ENCODE measurements around the gene RUNX1. TPM values are rescaled to one million over a fixed set of nuclear protein-coding genes. Genes with fewer than 3 reads are reported as not detected.
A peak's percentile ranks its signal among the peaks of the same experiment; 100 is the strongest.

RUNX1 gene
- total RNA-seq, 1 experiment from 2014 or later: 86.2 TPM

DNA sequence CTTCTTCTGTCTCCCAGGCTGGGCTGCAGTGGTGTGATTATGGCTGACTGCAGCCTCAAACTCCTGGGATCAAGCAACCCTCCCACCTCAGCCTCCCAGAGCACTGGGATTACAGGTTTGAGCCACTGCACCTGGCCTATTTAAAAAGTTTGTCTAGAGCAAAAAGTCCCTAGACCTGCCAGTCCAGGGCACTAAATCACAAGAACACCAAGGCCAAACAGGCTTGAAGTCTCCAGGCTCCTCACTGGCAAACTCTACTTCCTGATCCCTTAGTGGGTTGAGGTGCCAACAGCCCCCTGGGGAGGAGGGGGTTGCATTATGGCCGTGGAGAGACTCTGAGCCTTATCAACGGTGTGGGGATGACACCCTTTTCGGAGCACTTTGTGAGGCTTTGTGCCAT lies 304.3 kb downstream of the RUNX1 start:
- H3K4me1 Mint-ChIP-seq (ENCODE audit: insufficient read depth, unreplicated experiment): peaks cover 26% of the 10 kb centered on the region
- ChIA-PET CTCF (interaction anchor here (0.6 to 4.5 kb wide), 25 partner anchors 12 to 1095 kb away, joined by 3 to 56 read pairs (median 5); no protein-coding TSS in a partner anchor), POLR2A (interaction anchor here (1.0 to 3.8 kb wide), 16 partner anchors 10 to 1188 kb away, joined by 3 to 101 read pairs (median 6); no protein-coding TSS in a partner anchor)
- no peak overlapping the region for H3K4me3 Mint-ChIP-seq (ENCODE audit: unreplicated experiment)
- no peak overlapping the region for H3K27ac Mint-ChIP-seq (ENCODE audit: low read depth, unreplicated experiment)
- TF ChIP-seq, protein P1, sequence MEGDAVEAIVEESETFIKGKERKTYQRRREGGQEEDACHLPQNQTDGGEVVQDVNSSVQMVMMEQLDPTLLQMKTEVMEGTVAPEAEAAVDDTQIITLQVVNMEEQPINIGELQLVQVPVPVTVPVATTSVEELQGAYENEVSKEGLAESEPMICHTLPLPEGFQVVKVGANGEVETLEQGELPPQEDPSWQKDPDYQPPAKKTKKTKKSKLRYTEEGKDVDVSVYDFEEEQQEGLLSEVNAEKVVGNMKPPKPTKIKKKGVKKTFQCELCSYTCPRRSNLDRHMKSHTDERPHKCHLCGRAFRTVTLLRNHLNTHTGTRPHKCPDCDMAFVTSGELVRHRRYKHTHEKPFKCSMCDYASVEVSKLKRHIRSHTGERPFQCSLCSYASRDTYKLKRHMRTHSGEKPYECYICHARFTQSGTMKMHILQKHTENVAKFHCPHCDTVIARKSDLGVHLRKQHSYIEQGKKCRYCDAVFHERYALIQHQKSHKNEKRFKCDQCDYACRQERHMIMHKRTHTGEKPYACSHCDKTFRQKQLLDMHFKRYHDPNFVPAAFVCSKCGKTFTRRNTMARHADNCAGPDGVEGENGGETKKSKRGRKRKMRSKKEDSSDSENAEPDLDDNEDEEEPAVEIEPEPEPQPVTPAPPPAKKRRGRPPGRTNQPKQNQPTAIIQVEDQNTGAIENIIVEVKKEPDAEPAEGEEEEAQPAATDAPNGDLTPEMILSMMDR (IDR thresholded peaks at IDR 0.05; ENCODE audit: unreplicated experiment): no peak
- BruUV-seq (replicated peaks): no TSS peak
- H3K36me3 Mint-ChIP-seq (ENCODE audit: insufficient read depth, unreplicated experiment): peaks cover 6% of the 10 kb centered on the region
- intact Hi-C loops (cut with micrococcal nuclease): loop anchor here (1.0 to 10.0 kb wide), 10 partner anchors 52 to 1196 kb away; no protein-coding TSS in a partner anchor
- peaks cover 13% of the 10 kb centered on the region for H3K9me3 Mint-ChIP-seq (ENCODE audit: unreplicated experiment)
- H3K27me3 Mint-ChIP-seq (ENCODE audit: insufficient read depth, unreplicated experiment): no peaks in the 10 kb centered on the region
- DNase-seq (ENCODE audit: unreplicated experiment): no peak

DNA sequence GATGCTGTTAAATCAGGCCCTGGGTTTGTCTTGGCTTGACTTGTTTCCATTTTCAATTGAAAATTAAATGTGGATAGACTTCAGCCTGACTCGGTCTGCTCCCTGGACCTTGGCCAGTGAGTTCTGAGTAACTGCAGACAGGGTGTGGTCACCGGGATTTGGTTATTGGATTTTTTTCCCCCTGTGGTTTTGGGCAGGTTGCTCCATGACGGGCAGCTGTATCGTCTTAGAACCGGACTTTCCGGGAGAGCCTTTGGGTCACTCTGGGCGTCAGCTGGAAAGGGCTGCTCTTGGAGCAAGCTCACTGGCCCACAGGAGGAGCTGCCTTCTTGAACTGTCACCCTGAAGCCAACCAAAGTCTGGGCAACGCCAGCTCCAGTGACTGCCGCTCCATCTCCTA lies 305.3 kb downstream of the RUNX1 start:
- Mint-ChIP-seq H3K9me3 (ENCODE audit: unreplicated experiment) (peaks cover 13% of the 10 kb centered on the region), H3K27ac (ENCODE audit: low read depth, unreplicated experiment) (peak overlapping the region; percentile 39), H3K36me3 (ENCODE audit: insufficient read depth, unreplicated experiment) (peaks cover 6% of the 10 kb centered on the region), H3K4me3 (ENCODE audit: unreplicated experiment) (peak overlapping the region; percentile 33), H3K27me3 (ENCODE audit: insufficient read depth, unreplicated experiment) (no peaks in the 10 kb centered on the region), H3K4me1 (ENCODE audit: insufficient read depth, unreplicated experiment) (peaks cover 26% of the 10 kb centered on the region)
- BruUV-seq (replicated peaks): no TSS peak
- peak; percentile 85 for DNase-seq (ENCODE audit: unreplicated experiment)
- intact Hi-C loops (cut with micrococcal nuclease): loop anchor here (2.0 to 10.0 kb wide), 5 partner anchors 55 to 1097 kb away; no protein-coding TSS in a partner anchor
- CTCF ChIA-PET: interaction anchor here (0.5 to 4.5 kb wide), 15 partner anchors 10 to 839 kb away, joined by 3 to 56 read pairs (median 4); no protein-coding TSS in a partner anchor
- TF ChIP-seq, protein P1 (IDR thresholded peaks at IDR 0.05; ENCODE audit: unreplicated experiment): no peak
- POLR2A ChIA-PET: interaction anchor here (0.5 to 3.8 kb wide), 13 partner anchors 9 to 547 kb away, joined by 3 to 101 read pairs (median 4); no protein-coding TSS in a partner anchor

DNA sequence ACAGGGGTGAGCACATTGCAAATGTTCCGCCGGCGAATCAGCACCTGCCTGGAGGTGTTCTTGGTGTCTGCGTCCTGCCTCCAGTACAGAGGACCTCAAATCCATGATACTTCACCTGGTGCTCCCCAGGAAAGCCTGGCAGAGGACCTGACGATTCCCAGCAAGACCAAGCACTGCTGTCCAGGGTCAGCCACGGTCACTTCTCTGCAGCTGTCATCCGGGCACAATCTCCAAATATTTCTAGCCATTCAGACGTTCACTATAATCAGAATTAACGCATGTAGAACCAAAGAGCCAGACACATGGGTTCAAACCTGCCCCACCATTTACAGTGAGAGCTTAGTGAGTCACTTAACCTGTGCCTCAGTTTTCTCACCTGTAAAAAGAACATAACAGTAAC lies 305.8 kb downstream of the RUNX1 start:
- Mint-ChIP-seq H3K27me3 (ENCODE audit: insufficient read depth, unreplicated experiment) (no peaks in the 10 kb centered on the region), H3K27ac (ENCODE audit: low read depth, unreplicated experiment) (peak overlapping the region; percentile 39), H3K36me3 (ENCODE audit: insufficient read depth, unreplicated experiment) (peaks cover 6% of the 10 kb centered on the region), H3K4me1 (ENCODE audit: insufficient read depth, unreplicated experiment) (peaks cover 26% of the 10 kb centered on the region), H3K9me3 (ENCODE audit: unreplicated experiment) (peaks cover 13% of the 10 kb centered on the region), H3K4me3 (ENCODE audit: unreplicated experiment) (no peak overlapping the region)
- TF ChIP-seq, protein P1 (IDR thresholded peaks at IDR 0.05; ENCODE audit: unreplicated experiment): no peak
- ChIA-PET POLR2A (interaction anchor here (0.6 to 3.8 kb wide), 10 partner anchors 9 to 143 kb away, joined by 3 to 101 read pairs (median 6); no protein-coding TSS in a partner anchor), CTCF (interaction anchor here (0.5 to 4.5 kb wide), 14 partner anchors 9 to 839 kb away, joined by 3 to 56 read pairs (median 4); no protein-coding TSS in a partner anchor)
- no peak for DNase-seq (ENCODE audit: unreplicated experiment)
- BruUV-seq (replicated peaks): no TSS peak
- intact Hi-C loops (cut with micrococcal nuclease): loop anchor here (10.0 kb wide), 1 partner anchor 872 kb away; no protein-coding TSS in a partner anchor

DNA sequence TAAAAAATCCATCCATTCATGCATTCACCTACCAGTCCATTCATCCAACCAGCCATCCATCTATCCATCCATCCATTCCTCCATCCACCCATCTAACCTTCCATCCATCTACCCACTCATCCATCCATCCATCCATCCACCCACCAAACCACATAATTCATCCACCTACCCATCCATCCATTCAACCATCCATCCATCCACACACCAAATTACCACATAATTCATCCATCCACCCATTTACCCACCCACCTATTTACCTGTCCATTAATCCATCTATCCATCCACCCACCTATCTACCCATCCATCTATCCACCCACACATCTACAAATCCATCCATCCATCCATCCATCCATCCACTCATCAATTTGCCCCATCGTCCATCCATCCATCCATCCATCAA lies 308.9 kb downstream of the RUNX1 start:
- no peak overlapping the region for H3K4me3 Mint-ChIP-seq (ENCODE audit: unreplicated experiment)
- H3K36me3 Mint-ChIP-seq (ENCODE audit: insufficient read depth, unreplicated experiment): peaks cover 6% of the 10 kb centered on the region
- intact Hi-C loops (cut with micrococcal nuclease): loop anchor here (10.0 kb wide), 1 partner anchor 875 kb away; no protein-coding TSS in a partner anchor
- DNase-seq (ENCODE audit: unreplicated experiment): no peak
- H3K4me1 Mint-ChIP-seq (ENCODE audit: insufficient read depth, unreplicated experiment): peaks cover 44% of the 10 kb centered on the region
- peaks cover 13% of the 10 kb centered on the region for H3K9me3 Mint-ChIP-seq (ENCODE audit: unreplicated experiment)
- ChIA-PET CTCF (no interaction called here), POLR2A (no interaction called here)
- BruUV-seq (replicated peaks): no TSS peak
- no peaks in the 10 kb centered on the region for H3K27me3 Mint-ChIP-seq (ENCODE audit: insufficient read depth, unreplicated experiment)
- TF ChIP-seq, protein P1 (IDR thresholded peaks at IDR 0.05; ENCODE audit: unreplicated experiment): no peak
- no peak overlapping the region for H3K27ac Mint-ChIP-seq (ENCODE audit: low read depth, unreplicated experiment)
